Left renal cortex interstitium (tissue), 4 donors: ENCODE results near the gene RPRD1A. TPM values are rescaled to one million over a fixed set of nuclear protein-coding genes. Genes with fewer than 3 reads are reported as not detected.
A peak's percentile ranks its signal among the peaks of the same experiment; 100 is the strongest.
"Not testable (repeated sequence)": the region's sequence is repeated elsewhere in the genome, so short reads cannot be mapped to it uniquely, and the experiment has no call there.

Source experiments
- DNase-seq, 4 donors: peaks; one replicate each; pipeline ENCODE4 v3.0.0-alpha.2; 2013; ENCODE audit warnings: low read depth in 4 of 4, low spot score in 2 of 4, missing footprints in 1 of 4
- polyA plus RNA-seq, 4 donors: library from polyadenylated mRNA; unstranded; fragments of 120-200 nt; gene quantifications; one replicate each; pipeline ENCODE4 v1.2.1, GENCODE V29; 2013; ENCODE audit not compliant: insufficient read length in 4 of 4

RPRD1A gene, protein sequence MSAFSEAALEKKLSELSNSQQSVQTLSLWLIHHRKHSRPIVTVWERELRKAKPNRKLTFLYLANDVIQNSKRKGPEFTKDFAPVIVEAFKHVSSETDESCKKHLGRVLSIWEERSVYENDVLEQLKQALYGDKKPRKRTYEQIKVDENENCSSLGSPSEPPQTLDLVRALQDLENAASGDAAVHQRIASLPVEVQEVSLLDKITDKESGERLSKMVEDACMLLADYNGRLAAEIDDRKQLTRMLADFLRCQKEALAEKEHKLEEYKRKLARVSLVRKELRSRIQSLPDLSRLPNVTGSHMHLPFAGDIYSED
- 10 to 100 TPM; 63.0 to 76.7 (median 66.7) TPM for polyA plus RNA-seq

DNA sequence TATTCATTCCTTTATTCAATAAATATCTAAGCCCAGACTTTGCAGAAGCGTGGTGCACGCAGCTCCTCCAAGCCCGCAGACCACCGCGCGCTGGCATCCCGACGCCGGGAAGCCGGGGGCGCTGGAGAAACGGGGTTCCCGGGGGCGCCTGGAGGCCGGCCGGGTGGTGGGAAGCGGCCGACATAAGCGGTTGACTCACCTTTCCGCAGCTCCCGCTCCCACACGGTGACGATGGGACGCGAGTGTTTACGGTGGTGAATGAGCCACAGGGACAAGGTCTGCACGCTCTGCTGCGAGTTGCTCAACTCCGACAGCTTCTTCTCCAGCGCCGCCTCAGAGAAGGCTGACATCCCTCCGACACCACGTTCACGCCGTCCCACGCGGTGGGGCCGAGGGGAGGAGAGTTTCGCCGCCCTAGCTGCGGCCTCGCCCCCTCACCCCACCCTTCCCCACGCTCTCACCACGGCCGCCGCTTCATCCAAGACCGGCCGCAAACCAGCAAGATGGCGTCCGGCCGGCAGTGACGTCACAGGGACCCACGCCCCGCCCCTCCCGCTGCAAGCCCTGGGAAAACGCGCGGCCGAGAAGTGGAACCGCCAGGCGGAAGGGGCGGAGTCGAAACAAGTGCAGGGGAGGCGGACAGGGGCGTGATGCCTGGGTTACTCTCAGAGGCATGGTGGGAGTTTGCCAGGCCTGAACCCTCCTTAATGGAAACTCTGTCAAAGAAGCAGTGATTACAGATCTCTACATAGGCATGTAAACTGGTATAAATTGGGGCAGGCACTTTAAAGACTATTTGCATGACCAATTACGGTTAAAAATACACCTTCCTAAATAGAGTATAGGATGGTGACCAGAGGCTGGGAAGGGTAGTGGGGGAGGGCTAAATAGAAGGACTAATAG, at the start of gene RPRD1A:
TSS of gene RPRD1A (minus strand) at position 505 of the 903 bp plus-strand sequence. CDS start at position 350, 155 bp downstream.
- peak; percentile 69 to 89 (median 84) for DNase-seq

GRCh38 chr18:36116771-36117170, 49.4 kb upstream of the RPRD1A start:
- not testable (repeated sequence) for DNase-seq

- DNase-seq = no peak
These were observed 47.4 kb upstream of the RPRD1A start for GRCh38 chr18:36114738-36115137.

GRCh38 chr18:36114251-36114650, 46.9 kb upstream of the RPRD1A start:
- no peak for DNase-seq

DNA sequence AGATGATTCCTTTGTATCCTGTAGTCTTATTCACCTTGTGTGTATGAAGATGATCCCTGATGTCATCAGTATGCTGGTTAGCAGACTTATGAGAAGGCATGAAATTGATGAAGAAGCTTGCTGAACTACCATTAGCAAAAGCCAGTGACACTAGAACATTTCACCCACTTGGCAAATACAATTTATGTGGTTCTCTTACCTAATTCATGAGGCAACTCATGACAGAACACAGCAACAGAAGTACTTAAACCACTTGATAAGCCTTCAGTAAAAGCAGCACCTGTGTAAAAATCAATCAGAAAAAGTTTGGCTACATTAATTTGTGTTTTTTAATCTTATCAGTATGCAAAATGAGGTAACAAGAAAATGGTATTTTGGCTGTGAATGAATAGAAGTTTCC, 44.9 kb upstream of the RPRD1A start:
- DNase-seq = no peak

GRCh38 chr18:36109737-36110136, 42.4 kb upstream of the RPRD1A start:
- no peak for DNase-seq

GRCh38 chr18:36108601-36109000, 41.2 kb upstream of the RPRD1A start:
- DNase-seq = no peak

GRCh38 chr18:36108196-36108595, 40.8 kb upstream of the RPRD1A start:
- DNase-seq = no peak

- DNase-seq = no peak
These were observed 40.1 kb upstream of the RPRD1A start for GRCh38 chr18:36107477-36107876.

GRCh38 chr18:36104749-36105148, 37.4 kb upstream of the RPRD1A start:
- DNase-seq = no peak

DNA sequence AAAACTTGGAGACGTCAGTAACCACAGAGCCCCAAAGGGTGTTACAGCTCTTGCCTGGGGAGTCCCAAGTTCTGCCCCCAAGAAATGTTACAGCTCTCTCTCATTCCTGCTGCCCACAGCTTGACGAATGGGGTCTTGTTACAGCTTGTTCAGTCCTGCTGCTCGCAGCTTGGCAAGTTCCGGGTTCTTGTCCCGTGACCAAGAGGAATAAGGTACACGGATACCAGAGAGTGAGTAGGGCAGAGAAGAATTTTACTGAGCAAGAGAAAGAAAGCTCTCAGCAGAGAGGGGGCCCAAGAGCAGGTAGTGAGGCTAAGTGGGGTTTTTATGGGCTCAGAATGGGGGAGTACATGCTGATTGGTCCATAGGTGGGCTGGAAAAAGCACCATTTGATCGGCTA, 34.6 kb upstream of the RPRD1A start:
- DNase-seq = no peak

GRCh38 chr18:36099311-36099710, 32.0 kb upstream of the RPRD1A start:
- DNase-seq = no peak

DNA sequence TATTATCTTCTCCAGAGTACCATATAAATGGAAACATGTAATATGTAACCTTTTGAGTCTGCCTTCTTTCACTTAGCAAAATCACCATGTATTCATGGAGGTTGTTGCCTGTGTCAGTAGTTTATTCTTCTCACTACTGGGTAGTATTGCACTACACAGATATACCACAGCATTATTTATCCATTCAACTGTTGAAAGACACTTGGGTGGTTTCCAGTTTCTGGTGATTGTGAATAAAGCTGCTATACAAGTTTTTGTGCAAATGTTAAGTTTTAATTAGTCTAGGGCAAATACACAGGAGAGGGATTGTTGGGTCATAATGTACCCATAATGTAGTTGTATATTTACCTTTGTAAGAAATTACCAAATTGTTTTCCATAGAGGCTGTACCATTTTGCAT, 29.6 kb upstream of the RPRD1A start:
- DNase-seq = no peak

DNA sequence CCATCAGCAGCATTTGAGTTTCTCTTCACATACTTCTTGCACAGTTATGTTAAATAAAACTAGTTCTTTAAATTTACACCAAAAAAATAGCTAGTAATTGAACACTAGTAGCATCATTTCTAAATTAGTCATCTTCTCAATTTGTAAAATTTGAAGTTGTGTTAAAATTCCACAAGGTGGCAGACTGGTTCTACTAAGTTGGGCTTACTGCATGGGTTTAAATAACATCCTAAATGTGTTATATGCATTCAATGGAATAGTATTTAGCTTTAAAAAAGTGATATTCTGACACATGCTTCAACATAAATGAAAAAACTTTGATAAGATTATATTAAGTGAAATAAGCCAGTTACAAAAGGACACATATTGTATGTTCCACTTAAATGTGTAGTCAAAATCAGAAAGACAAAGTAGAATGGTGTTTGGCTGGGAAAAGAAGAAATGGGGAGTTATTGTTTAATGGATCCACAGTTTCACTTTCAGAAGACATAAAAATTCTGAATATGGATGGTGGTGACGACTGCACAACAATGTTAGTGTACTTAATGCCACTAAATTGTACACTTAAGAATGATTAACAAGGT, 28.7 kb upstream of the RPRD1A start:
- peak in 2 of 4 donors; percentile 2 to 12 for DNase-seq

DNA sequence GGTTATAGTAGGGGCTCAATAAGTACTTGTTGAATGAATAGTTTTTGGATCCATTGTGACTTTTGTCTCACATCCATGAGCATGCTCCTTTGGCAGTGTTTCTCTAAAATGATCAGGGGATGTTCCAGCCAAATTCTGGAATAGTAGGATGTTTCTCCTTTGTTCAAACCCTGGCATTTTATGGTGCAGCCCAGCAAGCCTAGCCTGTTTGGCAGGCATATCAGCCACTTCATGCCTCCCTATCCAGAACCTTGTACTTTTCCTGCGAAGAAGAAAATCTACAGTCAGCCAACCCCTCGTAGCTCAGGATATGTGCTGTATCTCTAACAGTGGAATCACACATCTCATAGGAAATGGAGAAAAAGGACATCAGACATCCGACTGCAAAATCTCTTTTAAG, 27.1 kb upstream of the RPRD1A start:
- no peak for DNase-seq

GRCh38 chr18:36092116-36092515, 24.8 kb upstream of the RPRD1A start:
- DNase-seq = not testable (repeated sequence)

- no peak for DNase-seq
These were observed 21.6 kb upstream of the RPRD1A start for GRCh38 chr18:36089001-36089400.

DNA sequence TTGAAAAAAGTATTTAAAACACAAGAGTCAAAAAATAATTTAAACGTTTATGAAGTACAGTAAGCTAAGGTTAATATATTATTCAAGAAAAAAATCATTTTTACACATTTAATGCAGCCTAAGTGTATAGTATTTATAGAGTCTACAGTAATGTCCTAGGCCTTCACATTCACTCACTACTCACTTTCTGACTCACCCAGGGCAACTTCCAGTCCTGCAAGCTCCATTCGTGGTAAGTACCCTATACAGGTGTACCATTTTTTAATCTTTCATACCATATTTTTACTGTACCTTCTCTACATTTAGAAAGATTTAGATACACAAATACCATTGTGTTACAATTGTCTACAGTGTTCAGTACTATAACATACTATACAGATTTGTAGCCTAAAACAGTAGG, 20.9 kb upstream of the RPRD1A start:
- DNase-seq = no peak

DNA sequence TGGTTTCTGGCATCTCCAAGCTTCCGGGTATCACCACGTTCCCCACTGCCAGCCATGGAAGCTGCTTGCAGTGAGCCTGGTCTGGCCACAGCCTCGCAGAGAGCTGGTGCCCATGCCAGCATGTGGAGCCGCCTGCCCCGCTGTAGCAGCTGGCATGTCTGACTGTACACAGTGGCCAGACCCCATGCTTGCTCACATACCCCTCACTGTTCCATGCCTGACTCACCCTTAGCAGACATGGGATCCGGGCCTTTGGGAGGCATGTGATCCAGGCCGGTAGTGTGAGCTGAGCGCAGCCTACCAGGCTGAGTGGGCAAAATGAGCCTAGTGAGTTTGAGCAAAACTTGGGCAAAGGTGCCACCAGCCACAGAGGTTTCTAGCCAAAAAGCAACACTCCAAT, 18.8 kb upstream of the RPRD1A start:
- DNase-seq = no peak

GRCh38 chr18:36085195-36085594, 17.8 kb upstream of the RPRD1A start:
- no peak for DNase-seq

DNA sequence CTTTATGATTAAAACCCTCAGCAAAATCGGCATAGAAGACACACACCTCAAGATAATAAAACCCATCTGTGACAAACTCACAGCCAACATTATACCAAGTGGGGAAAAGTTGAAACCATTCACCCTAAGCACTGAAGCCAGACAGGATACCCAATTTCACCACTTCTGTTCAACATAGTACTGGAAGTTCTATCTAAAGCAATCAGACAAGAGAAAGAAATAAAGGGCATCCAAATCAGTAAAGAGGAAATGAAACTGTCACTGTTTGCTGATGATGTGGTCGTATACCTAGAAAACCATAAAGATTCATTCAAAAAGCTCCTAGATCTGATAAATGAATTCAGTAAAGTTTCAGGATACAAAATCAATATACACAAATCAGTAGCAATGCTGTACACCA, 16.4 kb upstream of the RPRD1A start:
- DNase-seq = no peak
